SHP77 treated with DMSO at 0.1 percent for 48 hours (cell line): ENCODE data around the gene HCFC2.
"Not testable (repeated sequence)": the region's sequence is repeated elsewhere in the genome, so short reads cannot be mapped to it uniquely, and the experiment has no call there.

Source experiments
- DNase-seq: peaks from one replicate; lab custom pipeline; 2025; lab: John Stamatoyannopoulos, UW

Gene HCFC2

DNA sequence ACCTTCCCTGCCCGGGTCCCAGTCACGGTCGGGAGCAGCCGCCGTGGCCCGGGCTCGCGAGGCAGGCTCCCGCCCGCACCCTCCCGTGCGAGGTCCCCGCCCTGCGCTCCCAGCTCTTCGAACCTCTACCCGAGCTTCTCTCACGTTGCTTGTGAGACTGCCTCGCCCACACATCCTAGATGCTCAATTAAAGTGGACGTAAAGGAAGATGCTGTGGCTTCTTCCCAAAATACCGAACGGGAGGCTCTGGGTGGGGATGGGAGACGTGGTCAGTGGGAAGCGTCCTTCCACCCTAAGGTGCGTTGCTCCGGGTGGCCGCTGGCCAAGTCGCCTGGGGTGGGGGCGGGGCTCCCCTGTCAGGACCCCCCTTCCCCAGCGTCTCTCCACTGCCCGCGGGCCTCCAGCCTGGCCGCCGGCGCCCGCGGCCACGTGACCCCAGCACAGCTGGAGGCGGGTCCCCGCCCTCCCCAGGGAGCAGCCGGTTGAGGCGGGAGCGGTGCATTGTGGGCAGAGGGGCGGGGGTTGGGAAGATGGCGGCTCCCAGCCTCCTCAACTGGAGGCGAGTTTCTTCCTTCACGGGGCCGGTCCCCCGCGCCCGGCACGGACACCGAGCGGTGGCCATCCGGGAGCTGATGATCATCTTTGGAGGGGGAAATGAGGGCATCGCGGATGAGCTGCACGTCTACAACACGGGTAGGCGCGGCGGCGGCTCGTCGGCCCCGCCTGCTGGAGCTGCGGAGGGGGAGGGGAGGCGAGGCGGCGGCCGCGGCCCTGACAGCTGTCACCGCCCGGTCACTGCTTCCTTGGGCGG, at the start of gene HCFC2:
TSS of gene HCFC2 (plus strand) at position 501 of the 811 bp plus-strand sequence. CDS start at position 531, 30 bp downstream.
- DNase-seq = peak; percentile 77

DNA sequence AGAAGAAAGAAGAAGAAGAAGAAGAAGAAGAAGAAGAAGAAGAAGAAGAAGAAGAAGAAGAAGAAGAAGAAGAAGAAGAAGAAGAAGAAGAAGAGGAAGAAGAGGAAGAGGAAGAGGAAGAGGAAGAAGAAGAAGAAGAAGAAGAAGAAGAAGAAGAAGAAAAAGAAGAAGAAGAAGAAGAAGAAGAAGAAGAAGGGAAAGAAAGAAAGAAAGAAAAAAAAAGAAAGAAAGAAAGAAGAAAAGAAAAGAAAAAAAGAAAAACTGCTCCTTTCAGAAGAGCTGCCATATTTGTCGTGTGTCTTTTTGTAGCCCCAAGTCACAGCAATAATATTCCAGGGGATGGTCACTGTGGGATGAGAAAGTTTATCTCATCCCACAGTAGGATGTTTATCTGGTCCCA, 42.5 kb upstream of the HCFC2 start:
- not testable (repeated sequence) for DNase-seq

DNA sequence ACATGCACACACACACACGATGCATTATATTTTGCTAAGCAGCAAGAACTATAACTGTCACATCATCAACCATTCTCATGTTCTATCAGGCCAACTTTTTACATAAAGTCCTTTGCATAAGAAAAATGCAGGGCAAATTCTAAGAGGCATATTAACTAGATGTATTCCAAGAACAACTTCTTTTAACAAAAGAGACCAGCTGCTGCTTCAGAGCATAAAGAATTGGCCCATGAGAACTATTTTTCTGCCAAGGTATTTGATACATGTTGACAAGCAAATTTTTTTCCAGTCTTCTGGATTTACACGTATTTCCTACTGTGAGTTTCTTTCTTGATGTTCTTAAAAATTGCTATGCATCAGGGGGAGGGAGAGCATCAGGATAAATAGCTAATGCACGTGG, 41.5 kb upstream of the HCFC2 start:
- no peak for DNase-seq

DNA sequence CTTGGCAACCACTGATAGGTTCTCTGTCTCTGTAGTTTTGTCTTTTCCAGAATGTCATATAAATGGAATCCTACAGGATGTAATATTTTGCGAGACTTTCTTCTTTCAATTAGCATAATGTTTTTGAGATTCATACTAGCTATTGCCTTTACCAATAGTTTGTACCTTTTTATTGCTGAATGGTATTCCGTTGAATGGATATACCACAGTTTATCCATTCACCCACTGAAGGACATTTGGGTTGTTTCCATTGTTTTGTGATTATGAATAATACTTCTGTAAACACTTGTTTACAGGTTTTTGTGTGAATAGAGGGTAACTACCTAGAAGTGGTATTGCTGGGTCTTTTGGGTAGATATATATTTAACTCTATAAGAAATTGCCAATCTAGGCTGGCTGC, 40.6 kb upstream of the HCFC2 start:
- DNase-seq = no peak

DNA sequence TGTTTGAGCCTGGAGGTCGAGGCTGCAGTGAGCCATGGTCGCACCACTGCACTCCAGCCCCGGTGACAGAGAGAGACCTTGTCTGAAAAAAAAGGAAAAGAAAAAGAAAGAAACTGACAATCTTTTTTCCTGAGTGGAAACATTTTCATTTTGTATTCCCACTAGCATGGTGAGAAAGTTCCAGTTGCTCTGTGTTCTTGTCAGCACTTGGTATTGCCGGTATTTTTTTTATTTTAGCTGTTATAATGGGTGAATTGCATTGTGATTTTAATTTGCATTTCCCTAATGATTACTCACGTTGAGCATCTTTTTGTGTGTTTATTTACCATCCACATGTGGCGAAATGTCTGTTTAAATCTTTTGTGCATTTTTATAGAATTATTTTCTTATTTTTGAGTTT, 40.0 kb upstream of the HCFC2 start:
- no peak for DNase-seq

DNA sequence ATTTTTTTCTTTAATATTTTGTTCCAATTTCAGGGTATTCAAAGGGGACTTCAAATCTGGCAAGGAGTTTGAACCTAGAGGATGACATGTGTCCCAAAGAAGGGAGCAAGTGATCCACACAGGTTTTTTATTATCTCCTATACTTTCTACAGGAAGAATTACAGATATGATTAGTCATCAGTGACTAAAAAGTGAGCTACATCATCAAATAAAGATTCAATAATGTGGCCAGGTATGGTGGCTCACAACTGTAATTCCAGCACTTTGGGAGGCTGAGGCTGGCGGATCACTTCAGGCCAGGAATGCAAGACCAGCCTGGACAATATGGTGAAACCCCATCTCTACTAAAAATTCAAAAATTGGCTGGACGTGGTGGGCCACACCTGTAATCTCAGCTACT, 38.6 kb upstream of the HCFC2 start:
- no peak for DNase-seq

DNA sequence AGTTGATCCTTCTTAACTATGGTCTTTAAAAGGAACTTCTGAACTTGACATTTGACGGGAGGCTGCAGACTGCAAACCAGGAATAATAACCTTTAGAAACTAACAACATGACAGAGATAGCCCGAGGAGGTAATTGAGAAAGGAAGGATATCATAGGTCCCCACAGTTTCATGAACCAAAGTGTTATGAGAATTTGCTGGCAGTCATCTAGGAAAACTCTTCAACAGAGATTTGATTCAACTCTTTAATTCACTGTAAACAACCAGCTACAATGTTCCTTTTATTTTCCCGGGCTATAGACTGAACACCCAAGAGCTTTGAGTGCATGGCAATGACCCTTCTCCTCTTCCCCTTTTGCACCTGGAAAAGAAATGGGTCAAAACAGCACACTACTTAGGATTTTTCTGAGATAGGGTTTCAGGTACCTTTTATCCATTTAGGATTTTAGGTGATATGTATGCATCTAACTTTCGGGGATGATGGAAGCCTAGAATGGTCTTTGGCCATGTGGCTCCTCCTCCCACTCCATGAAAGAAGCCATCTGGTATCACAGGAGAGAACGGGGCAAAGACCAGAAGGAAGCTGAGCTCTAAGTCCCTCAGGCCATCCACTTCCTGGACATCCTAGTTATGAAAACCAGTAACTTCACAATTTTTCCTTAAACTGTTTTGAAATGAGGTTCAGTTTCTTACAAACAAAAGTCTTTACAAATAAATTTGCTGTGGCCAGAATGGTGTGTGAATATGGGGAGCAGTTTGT, 37.3 kb upstream of the HCFC2 start:
- DNase-seq = no peak

DNA sequence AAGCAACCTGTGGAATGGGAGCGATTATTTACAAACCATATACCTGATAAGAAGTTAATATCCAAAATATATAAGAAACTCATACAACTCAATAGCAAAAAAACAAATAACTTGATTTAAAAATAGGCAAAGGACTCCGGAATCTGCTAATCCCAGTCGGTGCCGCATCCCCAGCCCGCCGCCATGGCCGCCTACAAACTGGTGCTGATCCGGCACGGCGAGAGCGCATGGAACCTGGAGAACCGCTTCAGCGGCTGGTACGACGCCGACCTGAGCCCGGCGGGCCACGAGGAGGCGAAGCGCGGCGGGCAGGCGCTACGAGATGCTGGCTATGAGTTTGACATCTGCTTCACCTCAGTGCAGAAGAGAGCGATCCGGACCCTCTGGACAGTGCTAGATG, 33.7 kb upstream of the HCFC2 start:
- DNase-seq = not testable (repeated sequence)

DNA sequence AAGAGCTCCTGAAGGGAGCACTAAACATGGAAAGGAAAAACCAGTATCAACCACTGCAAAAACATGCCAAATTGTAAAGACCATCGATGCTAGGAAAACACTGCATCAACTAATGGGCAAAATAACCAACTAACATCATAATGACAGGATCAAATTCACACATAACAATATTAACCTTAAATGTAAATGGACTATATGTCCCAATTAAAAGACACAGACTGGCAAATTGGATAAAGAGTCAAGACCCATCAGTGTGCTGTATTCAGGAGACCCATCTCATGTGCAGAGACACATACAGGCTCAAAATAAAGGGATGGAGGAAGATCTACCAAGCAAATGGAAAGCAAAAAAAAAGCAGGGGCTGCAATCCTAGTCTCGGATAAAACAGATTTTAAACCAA, 28.2 kb upstream of the HCFC2 start:
- not testable (repeated sequence) for DNase-seq

DNA sequence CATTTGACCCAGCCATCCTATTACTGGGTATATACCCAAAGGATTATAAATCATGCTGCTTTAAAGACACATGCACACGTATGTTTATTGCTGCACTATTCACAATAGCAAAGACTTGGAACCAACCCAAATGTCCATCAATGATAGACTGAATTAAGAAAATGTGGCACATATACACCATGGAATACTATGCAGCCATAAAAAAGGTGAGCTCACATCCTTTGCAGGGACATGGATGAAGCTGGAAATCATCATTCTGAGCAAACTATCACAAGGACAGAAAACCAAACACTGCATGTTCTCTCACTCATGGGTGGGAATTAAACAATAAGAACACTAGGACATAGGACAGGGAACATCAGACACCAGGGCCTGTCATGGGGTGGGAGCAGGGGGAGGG, 24.6 kb upstream of the HCFC2 start:
- not testable (repeated sequence) for DNase-seq

DNA sequence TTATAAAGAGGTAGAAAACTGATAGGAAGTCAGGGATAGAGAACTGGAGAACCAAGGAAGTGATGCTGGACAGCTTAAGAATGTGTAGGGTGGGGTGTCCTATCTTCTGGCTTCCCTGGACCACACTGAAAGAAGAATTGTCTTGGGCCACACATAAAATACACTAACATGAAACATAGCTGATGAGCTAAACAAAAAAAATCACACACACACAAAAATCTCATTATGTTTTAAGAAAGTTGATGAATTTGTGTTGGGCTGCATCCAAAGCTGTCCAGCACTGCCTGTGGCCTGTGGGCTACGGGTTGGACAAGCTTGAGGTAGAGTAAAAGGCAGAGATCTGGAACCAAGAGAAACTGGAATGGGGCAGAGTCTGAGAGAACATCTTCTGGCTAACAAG, 21.8 kb upstream of the HCFC2 start:
- no peak for DNase-seq

DNA sequence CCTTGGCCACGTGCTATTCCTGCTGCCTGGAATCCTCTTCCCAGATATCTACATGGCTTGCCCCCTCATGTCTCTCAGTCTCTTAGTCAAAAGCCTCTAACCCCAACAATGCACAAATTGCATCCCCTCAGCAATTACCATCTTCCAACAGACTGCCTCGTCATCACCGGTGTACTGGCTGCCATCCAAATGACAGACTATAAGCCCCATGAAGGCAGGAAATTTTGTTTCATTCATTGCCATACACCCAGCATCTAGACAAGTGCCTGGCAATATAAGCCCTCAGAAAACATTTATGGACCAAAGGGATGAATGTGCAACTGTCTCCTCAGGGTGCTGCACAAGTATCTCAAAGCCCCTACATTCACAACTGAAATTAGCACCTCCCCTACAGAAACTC, 20.2 kb upstream of the HCFC2 start:
- no peak for DNase-seq

DNA sequence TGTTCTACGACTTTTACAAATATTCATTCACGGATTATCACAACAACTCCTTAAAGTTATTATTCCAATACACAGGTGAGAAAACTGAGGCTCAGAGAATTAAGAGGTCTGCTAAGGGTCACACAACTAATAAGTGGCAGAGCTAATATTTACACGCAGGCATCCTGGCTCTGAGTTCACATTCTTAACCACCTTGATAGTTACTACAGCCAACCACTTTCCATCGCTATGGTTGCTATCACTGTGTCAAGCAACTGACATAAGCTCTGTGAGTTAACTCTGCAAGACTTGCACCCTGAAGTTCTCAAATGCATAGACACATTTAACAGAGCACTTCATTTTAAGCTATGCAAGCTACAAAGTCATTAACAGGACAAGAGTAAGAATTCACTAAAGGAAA, 18.0 kb upstream of the HCFC2 start:
- no peak for DNase-seq

DNA sequence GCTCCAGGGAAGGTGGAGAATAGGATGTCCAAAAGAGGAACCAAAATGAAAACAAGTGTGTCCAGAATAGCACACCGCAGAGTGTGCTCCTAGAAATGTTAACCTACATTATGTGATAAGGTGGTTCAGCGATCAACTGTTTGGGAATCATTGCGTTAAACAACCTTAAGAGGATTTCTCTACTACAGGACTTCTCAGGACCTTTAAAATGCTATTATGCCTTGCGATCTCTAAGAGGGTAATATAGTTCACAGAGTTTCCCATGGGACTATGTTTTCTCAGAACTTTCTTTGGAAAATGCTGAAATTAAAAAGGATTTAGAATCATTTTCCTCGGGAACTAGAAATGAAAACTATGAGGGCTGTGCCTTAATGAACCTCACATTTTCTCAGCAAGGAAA, 16.2 kb upstream of the HCFC2 start:
- DNase-seq = no peak

DNA sequence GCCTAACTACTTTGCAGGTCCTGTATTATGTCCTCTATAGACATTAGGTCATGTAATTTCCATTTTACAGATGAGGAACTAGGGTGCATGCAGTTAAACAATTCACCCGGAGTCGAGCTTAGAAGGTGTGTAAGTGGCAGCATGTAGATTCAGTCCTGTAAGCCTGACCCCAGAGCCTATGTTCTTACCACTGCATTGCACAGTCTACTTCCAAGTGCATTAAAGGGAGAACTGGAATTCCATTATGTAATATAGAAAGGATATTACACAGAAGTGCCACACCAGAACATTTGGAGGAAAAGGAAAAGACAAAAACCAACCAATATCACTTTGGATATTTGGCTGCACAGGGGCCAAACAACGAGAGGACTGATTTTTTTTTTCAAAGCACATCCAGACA, 15.5 kb upstream of the HCFC2 start:
- no peak for DNase-seq

DNA sequence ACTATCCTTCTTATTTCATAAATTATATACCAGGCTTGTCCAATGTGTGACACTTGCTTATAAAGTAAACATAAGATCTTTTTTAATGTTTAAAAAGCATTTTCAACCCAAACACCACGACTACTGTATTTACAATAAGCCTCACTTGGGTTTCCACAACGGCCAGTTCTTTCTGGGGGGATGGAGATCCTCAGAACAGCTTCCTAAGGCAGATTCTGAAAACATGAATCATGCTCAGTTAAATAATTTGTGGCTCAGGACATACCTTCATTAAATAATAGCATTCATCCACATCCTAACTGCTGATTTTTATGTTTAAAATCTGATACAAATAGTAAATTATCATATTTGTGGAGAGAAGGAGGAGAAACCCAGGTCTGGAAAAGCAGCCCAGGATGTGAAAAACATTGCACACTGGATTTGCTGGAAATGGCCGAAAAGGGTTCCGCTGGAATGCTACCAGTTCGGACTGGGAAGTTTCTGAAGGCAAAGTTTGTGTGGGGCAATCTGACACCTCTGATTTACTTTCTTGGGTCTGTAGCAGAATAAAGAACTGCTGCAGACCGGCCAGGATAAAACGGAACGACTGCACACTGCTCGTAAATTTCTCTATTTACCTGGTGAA, 14.9 kb upstream of the HCFC2 start:
- DNase-seq = no peak

DNA sequence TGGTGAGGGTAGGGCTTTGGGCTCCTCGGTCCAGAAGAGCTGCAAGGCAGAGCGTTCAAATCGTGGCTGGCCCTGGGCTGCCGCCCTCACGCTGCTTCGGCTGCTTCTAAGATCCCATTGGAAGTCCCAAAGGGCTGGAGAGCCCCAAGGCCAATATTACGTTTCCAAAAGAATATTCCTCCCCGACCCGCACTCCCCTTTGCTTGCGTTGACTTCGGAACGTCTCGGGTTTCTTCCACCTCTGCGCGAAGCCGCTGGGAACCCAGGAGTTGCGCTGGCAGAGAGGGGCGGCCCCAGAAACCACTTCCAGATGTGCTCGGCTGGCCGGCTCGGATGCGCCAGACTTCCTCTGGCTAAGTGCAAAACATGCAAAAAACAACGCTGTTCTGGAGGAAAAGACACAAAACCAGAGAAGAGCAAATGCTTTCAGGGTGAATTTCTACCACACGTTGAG, 14.4 kb upstream of the HCFC2 start, which contains the start of gene GLT8D2:
TSS of gene GLT8D2 (minus strand) at position 285 of the 454 bp plus-strand sequence. CDS start 30,539 bp downstream, outside the sequence.
- no peak for DNase-seq

DNA sequence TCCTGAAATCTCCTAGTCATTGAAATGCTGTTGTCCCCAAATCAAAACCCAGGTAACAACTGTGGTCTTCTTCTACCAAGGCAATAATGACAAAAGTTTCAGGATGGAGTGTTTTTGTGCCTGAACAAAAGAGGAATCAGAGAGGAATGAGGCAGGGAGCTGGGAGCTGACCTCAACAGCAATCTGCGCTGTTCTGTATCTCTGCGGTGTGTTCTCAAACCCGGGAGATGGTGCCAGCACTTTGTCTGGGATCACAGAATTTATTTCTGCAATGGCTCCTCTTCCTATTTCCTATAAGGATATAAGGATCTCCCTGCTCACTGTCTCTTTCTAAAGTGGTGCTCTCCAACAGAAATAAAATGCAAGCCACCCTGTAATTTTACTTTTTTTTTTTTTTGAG, 13.9 kb upstream of the HCFC2 start:
- DNase-seq = no peak

DNA sequence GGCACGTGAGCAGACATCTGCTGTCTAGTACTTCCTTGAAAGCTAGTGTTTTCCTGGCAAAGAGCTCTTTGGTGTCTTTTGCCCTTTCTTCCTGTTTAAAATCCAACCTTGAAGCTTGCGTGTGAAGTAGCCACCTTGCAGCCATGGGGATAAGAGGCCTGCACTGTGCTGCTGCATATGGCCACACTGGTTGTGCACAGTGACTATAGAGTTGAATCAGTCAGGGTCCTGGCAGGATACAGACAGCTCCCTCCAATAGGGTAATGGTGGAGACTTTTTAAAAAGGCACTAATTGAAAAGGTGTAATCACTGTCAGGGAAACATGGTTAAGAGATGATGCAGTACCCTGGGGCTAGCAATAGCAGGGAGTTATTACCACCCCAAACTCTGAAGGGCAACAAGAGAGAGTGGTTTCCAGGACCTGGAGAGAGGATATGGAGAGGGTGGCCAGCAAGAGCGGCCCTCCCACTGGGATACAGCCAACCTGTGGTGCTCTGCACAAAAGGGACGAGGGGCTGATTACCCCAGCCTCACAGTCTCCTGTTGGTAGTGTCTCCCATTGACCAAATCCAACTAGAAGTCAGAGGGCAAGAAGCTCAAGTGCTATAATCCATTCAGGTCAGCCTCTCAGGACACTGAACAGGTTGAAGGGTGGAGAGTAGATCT, 9.5 kb upstream of the HCFC2 start:
- DNase-seq = no peak

DNA sequence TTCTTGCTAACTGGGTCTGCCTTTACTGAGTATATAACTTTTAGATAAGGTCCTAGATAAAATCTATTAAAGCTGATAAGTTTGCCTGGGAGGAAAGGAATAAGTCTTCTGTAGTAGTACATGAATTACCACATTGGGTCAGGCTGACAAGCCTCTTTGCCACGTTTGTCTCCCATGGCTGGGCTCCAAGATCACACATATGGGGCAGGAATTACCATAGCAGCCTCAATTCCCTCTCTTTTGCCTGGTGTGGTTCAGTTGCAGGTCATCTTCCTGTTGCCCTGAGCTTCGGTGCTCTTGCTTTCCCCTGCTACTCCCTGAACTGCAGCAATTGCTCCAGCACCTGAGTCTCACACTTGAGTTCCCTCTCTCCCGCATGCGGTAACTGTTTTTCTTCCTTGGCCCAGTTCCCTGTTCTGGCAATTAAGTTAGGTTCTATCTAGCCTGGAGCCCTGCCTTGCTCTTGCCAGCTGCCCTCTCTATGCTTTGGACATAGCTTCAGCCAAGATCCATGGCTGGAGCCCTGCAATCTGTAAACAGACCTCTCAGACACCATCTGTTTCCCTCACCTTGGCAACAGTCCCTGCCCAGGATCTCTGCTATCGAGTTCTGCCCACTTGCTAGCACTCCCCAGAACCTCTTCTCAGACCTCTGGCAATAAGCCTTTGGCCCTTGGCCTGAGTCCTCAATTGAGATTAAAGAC, 8.5 kb upstream of the HCFC2 start:
- peak; percentile 85 for DNase-seq

DNA sequence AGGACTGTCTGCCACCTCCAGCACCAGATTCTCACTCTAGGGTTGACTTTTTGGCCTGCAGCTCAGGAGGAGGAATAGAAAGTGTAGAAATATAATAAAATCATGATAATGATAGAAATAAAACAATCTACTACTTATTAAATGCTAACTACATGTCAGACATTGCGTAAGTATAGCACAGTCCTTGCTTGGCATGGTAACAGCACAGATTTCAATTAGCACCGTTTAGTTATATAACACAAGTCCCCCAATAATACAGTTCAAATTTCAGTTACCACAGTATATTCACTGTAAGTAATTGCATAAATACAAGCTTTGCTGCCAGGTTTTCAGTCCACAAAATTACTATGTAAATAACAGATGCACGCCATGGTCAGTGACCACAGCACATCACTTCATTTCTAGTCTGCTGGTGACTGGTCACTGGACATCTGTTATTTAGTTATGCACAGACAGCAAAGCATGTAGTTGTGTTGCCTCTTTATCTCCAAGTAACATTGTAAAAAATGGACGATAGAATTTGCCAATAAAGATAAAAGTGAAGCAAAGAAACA, 7.8 kb upstream of the HCFC2 start:
- peak; percentile 44 for DNase-seq
